HG03439 (cell line): ENCODE data around the gene ALDH8A1.
"Not testable (repeated sequence)": the region's sequence is repeated elsewhere in the genome, so short reads cannot be mapped to it uniquely, and the experiment has no call there.

ENCODE experiments used
- ATAC-seq: cut with Tn5 transposase; IDR thresholded peaks from one replicate; pipeline ENCODE4 v1.9.1; 2021; ENCODE audit warnings: mild to moderate bottlenecking, moderate library complexity; ENCODE audit not compliant: unreplicated experiment

ALDH8A1 gene

DNA sequence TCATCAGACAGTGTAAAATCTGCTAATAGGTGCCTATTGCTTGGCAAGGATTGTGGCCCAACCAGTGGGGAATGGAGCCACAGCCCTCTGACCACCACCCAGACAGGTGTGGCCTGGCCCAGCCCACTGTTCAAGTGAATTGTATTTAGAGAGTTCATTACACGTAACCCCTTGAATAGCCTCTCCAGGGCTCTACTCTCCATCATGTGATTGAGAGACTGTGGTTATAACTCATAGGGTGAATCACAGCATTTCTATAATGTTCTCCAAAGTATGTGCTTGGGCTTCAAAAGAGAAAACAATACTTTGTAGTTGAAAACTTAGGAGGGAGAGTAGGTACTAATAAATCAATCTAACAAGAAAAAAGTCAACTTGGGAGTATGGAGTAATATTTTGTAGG, 38.4 kb downstream of the ALDH8A1 start:
- ATAC-seq, result no peak

DNA sequence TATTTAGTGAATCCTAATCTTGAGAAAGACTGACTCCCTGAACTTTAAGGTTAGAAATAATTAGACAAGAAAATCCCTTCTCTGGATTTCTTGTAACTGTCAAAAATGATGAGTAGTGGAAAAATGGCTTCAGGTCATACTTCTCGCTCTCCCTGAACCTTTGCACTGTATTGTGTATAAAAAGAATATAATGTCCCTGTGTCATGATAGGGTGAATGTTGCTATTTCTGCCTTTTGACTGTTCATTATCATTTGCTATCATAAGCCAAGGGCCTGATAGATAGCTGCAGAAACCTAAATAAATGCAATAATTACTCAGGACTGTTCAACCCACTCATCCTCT, 39.3 kb downstream of the ALDH8A1 start:
- ATAC-seq, result no peak

DNA sequence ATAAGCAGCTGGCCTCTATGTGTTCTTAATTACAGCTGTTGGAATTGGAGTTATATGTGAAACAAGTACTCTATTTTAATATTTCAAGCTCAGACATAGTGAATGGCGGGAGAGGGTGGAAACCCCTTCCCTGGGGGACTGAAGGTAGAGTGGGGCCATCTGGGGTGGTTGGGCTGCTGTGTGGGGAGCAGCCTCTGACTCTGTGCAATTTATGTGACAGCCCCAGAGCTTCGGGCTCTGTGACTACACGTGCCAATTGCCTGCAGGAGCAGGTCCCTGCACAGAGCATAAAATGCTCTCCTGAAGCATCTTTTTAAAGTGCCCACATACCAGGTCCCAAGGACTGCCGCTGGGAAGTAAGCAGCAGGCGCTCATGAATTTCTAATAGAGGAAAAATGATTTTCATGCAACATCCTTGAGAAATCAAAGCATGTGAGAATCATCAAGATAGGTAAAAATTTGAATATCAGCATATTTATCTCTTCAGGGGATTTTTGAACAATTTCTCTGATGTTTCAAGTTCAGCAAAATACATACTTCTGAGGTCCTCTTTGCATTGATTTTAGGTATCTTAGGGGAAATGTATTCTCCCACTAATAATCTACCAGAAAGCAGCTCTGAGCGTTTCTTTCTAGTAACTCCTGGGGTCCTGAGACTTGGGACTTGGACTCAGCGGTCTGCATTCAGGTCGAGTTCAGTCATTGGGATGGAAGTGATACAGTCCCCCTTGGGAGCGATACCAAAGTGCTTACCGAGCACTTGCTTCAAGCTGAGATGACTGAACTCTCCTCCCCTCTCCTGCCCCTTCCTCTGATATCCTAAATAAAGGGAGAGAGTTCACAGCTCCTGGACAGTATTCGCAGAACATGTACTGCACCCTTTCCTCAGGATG, 40.0 kb downstream of the ALDH8A1 start:
- no peak for ATAC-seq

- no peak for ATAC-seq
Measured at GRCh38 chr6:134908906-134909516, 40.9 kb downstream of the ALDH8A1 start.

DNA sequence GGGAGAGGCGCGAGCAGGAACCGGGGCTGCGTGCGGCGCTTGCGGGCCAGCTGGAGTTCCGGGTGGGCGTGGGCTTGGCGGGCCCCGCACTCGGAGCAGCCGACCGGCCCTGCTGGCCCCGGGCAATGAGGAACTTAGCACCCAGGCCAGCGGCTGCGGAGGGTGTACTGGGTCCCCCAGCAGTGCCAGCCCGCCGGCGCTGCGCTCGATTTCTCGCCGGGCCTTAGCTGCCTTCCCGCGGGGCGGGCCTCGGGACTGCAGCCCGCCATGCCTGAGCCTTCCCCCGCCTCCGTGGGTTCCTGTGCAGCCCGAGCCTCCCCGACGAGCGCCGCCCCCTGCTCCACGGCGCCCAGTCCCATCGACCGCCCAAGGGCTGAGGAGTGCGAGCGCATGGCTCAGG, 45.2 kb downstream of the ALDH8A1 start:
- ATAC-seq, result not testable (repeated sequence)

DNA sequence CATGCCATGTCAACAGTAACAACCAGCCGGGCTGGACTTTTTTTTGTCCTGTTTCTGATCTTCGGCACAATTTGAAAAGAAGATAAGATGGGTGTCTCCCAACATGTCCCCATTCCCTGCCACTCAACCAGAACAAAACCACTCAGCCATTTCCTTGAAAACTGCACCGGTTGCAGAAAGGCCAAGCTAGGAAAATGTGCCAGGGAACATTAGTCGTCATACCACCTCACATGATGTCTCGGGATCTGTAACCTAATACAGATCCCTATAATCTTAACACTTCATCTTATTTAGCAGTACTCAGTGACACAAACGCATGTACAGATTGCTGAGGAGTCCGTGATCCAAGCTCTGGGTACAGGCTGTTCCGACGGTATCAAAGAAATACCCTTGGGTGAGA, 46.5 kb downstream of the ALDH8A1 start:
- ATAC-seq, result no peak

- no peak for ATAC-seq
Measured at GRCh38 chr6:134902936-134903335, 47.0 kb downstream of the ALDH8A1 start.

DNA sequence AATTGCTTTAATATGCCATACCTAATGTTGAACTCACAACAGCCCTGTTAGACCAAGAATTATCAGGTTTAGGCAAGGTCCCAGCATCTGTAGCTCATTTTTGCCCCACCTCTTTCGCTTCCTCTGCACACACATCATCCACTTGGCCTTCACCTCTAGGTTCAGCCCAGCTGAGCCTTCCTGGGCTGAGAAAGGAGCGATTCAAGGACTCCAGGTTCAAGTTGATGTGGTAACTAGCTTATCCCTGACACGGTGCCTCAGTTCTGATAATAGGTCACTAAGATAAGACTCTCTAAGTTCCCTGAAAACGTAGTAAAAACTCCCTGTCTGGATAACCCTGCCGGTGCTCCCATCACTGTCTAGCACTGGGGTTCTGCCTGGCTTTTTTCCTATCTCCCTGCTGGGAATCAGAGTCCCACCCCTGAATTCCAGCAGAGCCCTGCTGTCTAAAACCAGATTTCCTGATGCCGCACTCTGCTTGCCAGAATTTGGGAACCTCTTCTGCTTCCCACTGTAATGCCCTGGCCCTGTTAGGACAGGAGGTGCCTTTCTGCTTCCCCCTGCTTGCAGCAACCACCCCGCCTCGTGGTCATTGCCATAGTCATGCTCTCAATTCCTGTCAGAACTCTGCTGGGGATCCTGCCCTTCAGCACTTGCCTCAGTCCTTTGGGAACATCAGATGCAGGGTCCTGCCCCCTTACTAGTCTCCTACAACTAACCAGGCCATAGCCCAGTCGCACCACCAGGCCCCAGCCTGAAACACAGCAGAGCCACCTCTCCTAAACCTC, 47.6 kb downstream of the ALDH8A1 start:
- no peak for ATAC-seq

GRCh38 chr6:134898575-134898974, 51.3 kb downstream of the ALDH8A1 start:
- ATAC-seq, result no peak

DNA sequence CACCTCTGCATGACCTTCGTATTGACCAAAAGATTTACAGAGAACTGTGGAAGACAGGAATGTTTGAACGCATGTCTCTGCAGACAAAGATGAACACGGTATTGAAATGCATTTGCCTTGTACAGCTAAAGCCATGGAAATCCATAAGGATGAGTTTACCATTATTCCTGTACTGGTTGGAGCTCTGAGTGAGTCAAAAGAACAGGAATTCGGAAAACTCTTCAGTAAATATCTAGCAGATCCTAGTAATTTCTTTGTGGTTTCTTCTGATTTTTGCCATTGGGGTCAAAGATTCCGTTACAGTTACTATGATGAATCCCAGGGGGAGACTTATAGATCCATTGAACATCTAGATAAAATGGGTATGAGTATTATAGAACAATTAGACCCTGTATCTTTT, 51.7 kb downstream of the ALDH8A1 start:
- ATAC-seq, result not testable (repeated sequence)

DNA sequence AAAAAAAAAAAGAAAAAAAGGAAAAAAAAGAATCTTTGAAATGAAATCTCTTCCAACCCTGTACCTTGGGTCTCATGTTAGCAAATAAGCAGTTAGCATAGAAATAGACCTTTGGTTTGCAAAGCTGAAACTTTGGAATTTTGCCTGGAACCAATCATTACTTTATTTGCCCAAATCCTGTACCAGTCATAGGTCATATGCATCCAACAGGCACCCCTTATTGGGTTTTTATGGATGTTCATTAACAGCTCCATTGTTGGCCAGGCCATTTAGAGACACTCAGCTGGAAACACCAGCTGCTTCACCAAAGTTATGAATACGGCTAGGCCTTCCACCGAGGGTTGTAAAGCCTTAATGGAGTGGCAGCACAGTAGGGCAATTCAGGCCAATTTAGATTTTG, 53.0 kb downstream of the ALDH8A1 start:
- ATAC-seq, result no peak

GRCh38 chr6:134894800-134895199, 55.1 kb downstream of the ALDH8A1 start:
- no peak for ATAC-seq

GRCh38 chr6:134892362-134892761, 57.5 kb downstream of the ALDH8A1 start:
- no peak for ATAC-seq

GRCh38 chr6:134891633-134892032, 58.3 kb downstream of the ALDH8A1 start:
- ATAC-seq, result no peak

GRCh38 chr6:134888316-134888715, 61.6 kb downstream of the ALDH8A1 start:
- ATAC-seq, result no peak

DNA sequence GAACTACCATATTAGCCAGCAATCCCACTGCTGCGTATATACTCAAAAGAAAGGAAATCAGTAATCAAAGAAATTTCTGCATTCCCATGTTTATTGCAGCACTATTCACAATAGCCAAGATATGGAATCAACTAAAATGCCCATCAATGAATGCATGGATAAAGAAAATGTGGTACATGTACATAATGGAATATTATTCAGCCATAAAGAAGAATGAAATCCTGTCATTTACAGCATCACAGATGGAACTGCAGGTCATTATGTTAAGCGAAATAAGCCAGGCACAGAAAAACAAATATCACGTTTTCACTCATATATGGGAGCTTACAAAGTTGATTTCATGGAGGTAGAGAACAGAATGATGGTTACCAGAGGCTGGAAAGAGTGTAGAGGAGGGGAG, 65.1 kb downstream of the ALDH8A1 start:
- no peak for ATAC-seq

DNA sequence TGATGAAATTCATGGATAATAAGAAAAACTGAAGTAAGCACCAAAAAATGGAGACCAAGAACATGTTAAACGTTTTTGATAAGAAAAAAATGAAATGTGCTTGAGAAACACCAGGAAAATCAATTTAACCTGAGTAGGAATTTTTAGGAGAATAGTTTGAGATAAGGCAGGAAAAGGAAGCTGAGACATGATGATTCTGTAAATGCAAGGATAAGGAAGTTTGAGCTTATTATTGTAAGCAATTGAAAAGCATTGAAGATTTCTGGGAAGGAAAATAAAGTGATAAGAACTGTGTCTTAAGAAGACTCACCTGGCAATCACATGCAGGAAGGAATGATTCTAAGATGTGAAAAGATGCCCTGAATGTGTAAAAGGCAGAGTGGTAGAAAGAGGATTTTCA, 66.6 kb downstream of the ALDH8A1 start:
- ATAC-seq, result no peak

DNA sequence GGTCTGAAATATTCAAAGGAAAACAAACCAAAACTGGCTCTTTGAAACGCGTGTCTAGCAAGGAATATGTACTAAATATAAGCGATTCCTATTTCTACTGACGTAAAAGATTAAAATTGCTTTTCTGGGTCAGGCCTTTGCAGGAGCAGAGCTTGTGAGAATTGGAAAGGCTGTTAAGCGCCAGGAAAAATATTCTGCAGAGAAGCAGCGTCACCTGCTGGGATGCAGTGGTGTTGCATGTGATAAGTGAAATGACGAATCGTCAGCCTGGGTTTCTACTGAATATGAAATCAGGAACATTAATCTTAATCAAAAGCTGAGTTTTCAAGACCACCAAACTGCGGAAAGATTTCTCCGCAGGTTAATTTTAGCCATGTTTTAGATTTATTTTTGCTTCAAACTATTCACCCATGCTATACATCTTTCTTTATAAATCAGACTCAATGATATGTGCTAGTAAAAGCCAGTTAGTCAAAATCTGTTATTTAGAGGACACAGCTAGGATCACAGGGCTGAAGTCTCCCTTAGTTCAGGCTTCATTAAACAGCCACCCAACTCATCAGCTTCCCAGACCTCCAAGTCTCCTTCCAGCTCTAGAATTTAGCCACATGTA, 67.4 kb downstream of the ALDH8A1 start:
- peak; percentile 66 for ATAC-seq

GRCh38 chr6:134880487-134881190, 69.3 kb downstream of the ALDH8A1 start:
- ATAC-seq, result no peak

DNA sequence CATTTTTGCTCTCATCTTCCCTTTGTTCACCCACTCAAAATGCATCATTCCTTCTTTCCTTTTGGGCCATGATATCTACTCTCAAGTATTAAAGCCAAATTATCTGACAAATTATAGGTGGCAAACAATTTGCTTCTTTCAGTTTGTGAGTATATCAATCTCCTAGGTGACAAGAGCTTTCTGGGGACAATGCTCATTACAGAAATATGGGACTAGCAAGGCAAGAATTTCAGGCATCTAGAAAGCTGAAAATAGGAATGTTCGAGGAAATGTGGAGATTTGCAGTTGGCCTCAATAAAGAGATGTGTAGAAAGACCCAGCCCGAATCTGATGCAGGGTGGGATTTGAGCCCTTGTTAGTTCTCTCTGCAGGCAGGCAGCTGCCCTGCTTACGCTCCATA, 71.8 kb downstream of the ALDH8A1 start:
- ATAC-seq, result no peak

- no peak for ATAC-seq
Measured at GRCh38 chr6:134875367-134875766, 74.5 kb downstream of the ALDH8A1 start.
